A549 (cell line): Measurements from ENCODE around the gene GIT2.

Experiments
- CBX8 ChIP-seq: fragments of 200-600 bp; sonication (generic); IDR thresholded peaks from 2 replicates; pipeline ENCODE4 v1.6.1; 2016
- CEBPB ChIP-seq, 2 experiments: fragments of >200 bp in 1 of 2; sonication (Bioruptor Twin) in 1 of 2; formaldehyde crosslinking in 1 of 2; IDR thresholded peaks; 2 replicates each; pipeline ENCODE4 v1.6.1; 2012 to 2016
- CTCF ChIP-seq: fragments of >200 bp; sonication (Bioruptor Twin); formaldehyde crosslinking; IDR thresholded peaks from 3 replicates; pipeline ENCODE4 v1.5.1; 2016
- EHMT2 ChIP-seq: fragments of 200-600 bp; sonication (generic); IDR thresholded peaks from 2 replicates; pipeline ENCODE4 v1.6.1; 2016; ENCODE audit warnings: antibody characterized with exemption, low read depth, mild to moderate bottlenecking, moderate library complexity
- ELK1 ChIP-seq: fragments of 150-350 bp; IDR thresholded peaks from 2 replicates; pipeline ENCODE4 v1.6.1; 2014; ENCODE audit warnings: low read depth, mild to moderate bottlenecking, low read length
- EP300 ChIP-seq, 2 experiments: fragments of >200 bp; sonication (Bioruptor Twin); formaldehyde crosslinking; IDR thresholded peaks; 2 replicates in 1 of 2; 3 replicates in 1 of 2; pipeline ENCODE4 v1.6.1; 2016 to 2017
- JUNB ChIP-seq: fragments of >200 bp; sonication (Bioruptor Twin); formaldehyde crosslinking; IDR thresholded peaks from 2 replicates; pipeline ENCODE4 v1.6.1; 2016
- MAX ChIP-seq: IDR thresholded peaks from 2 replicates; pipeline ENCODE4 v1.6.1; 2012
- POLR2A ChIP-seq: IDR thresholded peaks from 2 replicates; pipeline ENCODE4 v1.6.1; 2012; ENCODE audit warnings: mild to moderate bottlenecking, low read length
- POLR2AphosphoS2 ChIP-seq: conservative IDR thresholded peaks from 2 replicates; pipeline ENCODE4 v1.6.1; 2012; ENCODE audit warnings: low read length, improper control_type of control experiment, inconsistent platforms
- RAD21 ChIP-seq, 2 experiments: fragments of >200 bp in 1 of 2; sonication (Bioruptor Twin) in 1 of 2; formaldehyde crosslinking in 1 of 2; IDR thresholded peaks in 1 of 2; conservative IDR thresholded peaks in 1 of 2; 2 replicates in 1 of 2; 3 replicates in 1 of 2; pipeline ENCODE4 v1.6.1; 2012 to 2018; ENCODE audit warnings: inconsistent platforms in 1 of 2
- REST ChIP-seq: fragments of 200-600 bp; sonication (generic); IDR thresholded peaks from 2 replicates; pipeline ENCODE4 v1.6.1; 2016; ENCODE audit warnings: antibody characterized with exemption, mild to moderate bottlenecking, moderate library complexity

- TF ChIP-seq POLR2AphosphoS2 (no peak), MAX (no peak), JUNB (no peak), REST (no peak), CTCF (no peak), CBX8 (no peak), POLR2A (no peak), EP300 (IDR thresholded peaks at IDR 0.05) (no peak), EHMT2 (no peak), ELK1 (no peak), CEBPB (IDR thresholded peaks at IDR 0.05) (no peak), RAD21 (conservative IDR thresholded peaks at IDR 0.05 in 1 of 2, IDR thresholded peaks at IDR 0.05 in 1 of 2) (no peak)
These were observed 55.7 kb downstream of the GIT2 start for GRCh38 chr12:109940339-109940923.
